OCI-LY7 (cell line): ENCODE data around the gene PASD1. TPM values are rescaled to one million over a fixed set of nuclear protein-coding genes. Genes with fewer than 3 reads are reported as not detected.

Experiments used
- BruUV-seq: library from RNA; stranded (reverse); fragments of 400-500 nt; replicated peaks from 2 replicates; lab custom pipeline; 2021; lab: Mats Ljungman, UMichigan
- CTCF ChIA-PET: fragments of 300-600 bp; sonication (Branson Sonifier 250); formaldehyde crosslinking; loops from one replicate; lab custom pipeline; 2022; ENCODE audit warnings: antibody characterized with exemption; ENCODE audit not compliant: unreplicated experiment; lab: Charles Lee
- POLR2A ChIA-PET: fragments of 300-600 bp; sonication (Branson Sonifier 250); formaldehyde crosslinking; loops from one replicate; lab custom pipeline; 2022; ENCODE audit warnings: antibody characterized with exemption; lab: Charles Lee
- DNase-seq: peaks from one replicate; pipeline ENCODE4 v3.0.0-alpha.2; 2015; ENCODE audit warnings: low spot score
- H2AFZ ChIP-seq: fragments of 200-600 bp; sonication (generic), shearing (Covaris generic); 2 replicates; pipeline ENCODE4 v1.6.1; 2014; ENCODE audit warnings: mild to moderate bottlenecking, antibody characterized with exemption, low read length, moderate library complexity
- H3K27ac ChIP-seq: fragments of 200-600 bp; sonication (generic); 2 replicates; pipeline ENCODE4 v1.5.1; 2014; ENCODE audit warnings: mixed run types, low read depth, mild to moderate bottlenecking, moderate library complexity, low read length, inconsistent platforms; ENCODE audit not compliant: poor library complexity, severe bottlenecking
- H3K36me3 ChIP-seq: fragments of 200-600 bp; sonication (generic); 2 replicates; pipeline ENCODE4 v1.6.1; 2014; ENCODE audit warnings: mild to moderate bottlenecking, antibody characterized with exemption, low read length, moderate library complexity, mixed read lengths; ENCODE audit not compliant: insufficient read depth
- H3K4me1 ChIP-seq: fragments of 200-600 bp; sonication (generic); 2 replicates; pipeline ENCODE4 v1.5.1; 2014; ENCODE audit warnings: mild to moderate bottlenecking, low read length; ENCODE audit not compliant: insufficient read depth, poor library complexity, severe bottlenecking
- H3K4me2 ChIP-seq: fragments of 200-600 bp; sonication (generic); 2 replicates; pipeline ENCODE4 v1.6.1; 2014; ENCODE audit warnings: mild to moderate bottlenecking, low read length
- H3K4me3 ChIP-seq: fragments of 200-600 bp; sonication (generic); 2 replicates; pipeline ENCODE4 v1.5.1; 2014; ENCODE audit warnings: mild to moderate bottlenecking, low read depth, low read length; ENCODE audit not compliant: poor library complexity, severe bottlenecking
- H3K79me2 ChIP-seq: fragments of 200-600 bp; sonication (generic); 2 replicates; pipeline ENCODE4 v1.6.1; 2016; ENCODE audit warnings: low read depth, mild to moderate bottlenecking, low read length, moderate library complexity, mixed read lengths; ENCODE audit not compliant: insufficient read depth
- H3K9me2 ChIP-seq: fragments of 200-600 bp; sonication (generic); 2 replicates; pipeline ENCODE4 v1.6.1; 2016; ENCODE audit warnings: mild to moderate bottlenecking, low read length, mixed read lengths; ENCODE audit not compliant: insufficient read depth
- H3K9me3 ChIP-seq: fragments of 200-600 bp; sonication (generic); 2 replicates; pipeline ENCODE4 v1.6.1; 2014; ENCODE audit warnings: mild to moderate bottlenecking, mixed run types, low read length, mixed read lengths
- H4K20me1 ChIP-seq: fragments of 200-600 bp; sonication (generic); 2 replicates; pipeline ENCODE4 v1.6.1; 2014; ENCODE audit warnings: mild to moderate bottlenecking, antibody characterized with exemption, low read length, moderate library complexity, mixed read lengths; ENCODE audit not compliant: insufficient read depth
- EZH2phosphoT487 ChIP-seq: fragments of 200-600 bp; sonication (generic); IDR thresholded peaks from 2 replicates; pipeline ENCODE4 v1.6.1; 2018; ENCODE audit warnings: low read depth, borderline replicate concordance, mild to moderate bottlenecking, mixed run types, antibody characterized with exemption, low read length, moderate library complexity, mixed read lengths
- intact Hi-C: fragments of 100-400 bp; cut with micrococcal nuclease; formaldehyde crosslinking; loops from one replicate; pipeline ENCODE4 v1.10.0; 2022; ENCODE audit not compliant: unreplicated experiment
- total RNA-seq, 2 experiments: library from RNA; depleted of rRNA in 1 of 2; stranded (reverse); fragments of >200 nt in 1 of 2; shearing (Covaris generic) in 1 of 2; gene quantifications; 2 replicates each; pipeline ENCODE4 v1.2.3, GENCODE V29; 2014 to 2022
- TF ChIP-seq, protein P1 (sequence below): fragments of 200-600 bp; sonication (generic); conservative IDR thresholded peaks from 2 replicates; pipeline ENCODE4 v1.5.1; 2014; ENCODE audit warnings: mild to moderate bottlenecking, antibody characterized with exemption, low read length, moderate library complexity, mixed read lengths

PASD1 gene
- total RNA-seq, 2 experiments from 2014 or later, result not detected

DNA sequence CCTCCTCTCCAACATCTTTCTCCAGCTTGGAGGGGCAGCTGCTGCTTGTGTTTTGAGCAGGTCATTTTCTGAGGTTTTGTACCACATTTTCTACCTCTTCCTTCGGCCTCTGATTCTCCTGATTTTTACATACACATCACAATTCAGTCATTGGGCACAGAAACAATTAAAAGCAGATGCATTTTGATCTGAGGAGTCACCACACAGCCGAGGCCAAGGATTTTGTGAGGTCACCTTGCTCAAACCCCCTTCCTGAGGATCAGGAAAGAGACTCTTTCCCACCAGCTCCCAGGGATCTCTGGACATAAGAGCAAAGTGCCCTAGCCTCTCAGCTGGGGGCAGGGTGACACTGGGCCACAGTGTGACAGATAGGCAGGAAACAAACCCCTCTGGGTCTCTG is 147.0 kb downstream of the PASD1 start:
- no TSS peak for BruUV-seq
- H4K20me1 ChIP-seq, result no peaks in the 10 kb centered on the region
- no peak overlapping the region for H3K4me2 ChIP-seq
- POLR2A ChIA-PET, result no interaction called here
- H2AFZ ChIP-seq, result no peak overlapping the region
- no peak for DNase-seq
- H3K9me2 ChIP-seq, result no peaks in the 10 kb centered on the region
- no peak overlapping the region for H3K4me3 ChIP-seq
- no peaks in the 10 kb centered on the region for H3K4me1 ChIP-seq
- H3K79me2 ChIP-seq, result no peaks in the 10 kb centered on the region
- no peaks in the 10 kb centered on the region for H3K9me3 ChIP-seq
- TF ChIP-seq EZH2phosphoT487, result no peak
- TF ChIP-seq, protein P1, sequence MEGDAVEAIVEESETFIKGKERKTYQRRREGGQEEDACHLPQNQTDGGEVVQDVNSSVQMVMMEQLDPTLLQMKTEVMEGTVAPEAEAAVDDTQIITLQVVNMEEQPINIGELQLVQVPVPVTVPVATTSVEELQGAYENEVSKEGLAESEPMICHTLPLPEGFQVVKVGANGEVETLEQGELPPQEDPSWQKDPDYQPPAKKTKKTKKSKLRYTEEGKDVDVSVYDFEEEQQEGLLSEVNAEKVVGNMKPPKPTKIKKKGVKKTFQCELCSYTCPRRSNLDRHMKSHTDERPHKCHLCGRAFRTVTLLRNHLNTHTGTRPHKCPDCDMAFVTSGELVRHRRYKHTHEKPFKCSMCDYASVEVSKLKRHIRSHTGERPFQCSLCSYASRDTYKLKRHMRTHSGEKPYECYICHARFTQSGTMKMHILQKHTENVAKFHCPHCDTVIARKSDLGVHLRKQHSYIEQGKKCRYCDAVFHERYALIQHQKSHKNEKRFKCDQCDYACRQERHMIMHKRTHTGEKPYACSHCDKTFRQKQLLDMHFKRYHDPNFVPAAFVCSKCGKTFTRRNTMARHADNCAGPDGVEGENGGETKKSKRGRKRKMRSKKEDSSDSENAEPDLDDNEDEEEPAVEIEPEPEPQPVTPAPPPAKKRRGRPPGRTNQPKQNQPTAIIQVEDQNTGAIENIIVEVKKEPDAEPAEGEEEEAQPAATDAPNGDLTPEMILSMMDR, result no peak
- no peak overlapping the region for H3K27ac ChIP-seq
- no peaks in the 10 kb centered on the region for H3K36me3 ChIP-seq
- CTCF ChIA-PET, result no interaction called here
- intact Hi-C loops, result no loop called here

DNA sequence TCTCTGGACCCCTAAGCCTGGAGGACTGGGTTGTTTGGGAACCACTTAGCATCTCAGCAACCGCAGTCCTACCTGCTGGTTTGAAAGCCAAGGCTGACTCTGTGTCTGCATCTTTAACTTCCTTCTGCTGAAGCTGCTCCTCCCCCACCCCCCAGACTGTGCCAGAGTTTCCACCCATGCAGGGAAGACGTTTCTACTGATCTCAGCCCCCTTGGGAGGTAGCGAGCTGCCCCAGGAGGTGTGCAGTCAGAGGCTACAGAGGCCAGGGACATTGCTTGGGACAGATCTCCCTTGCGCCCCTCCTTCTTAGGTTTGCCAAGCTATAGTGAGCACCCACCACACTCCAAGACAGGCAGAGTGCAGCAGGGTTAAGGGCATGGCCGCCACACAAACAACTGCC is 147.7 kb downstream of the PASD1 start:
- Histone ChIP-seq H3K36me3 (no peaks in the 10 kb centered on the region), H3K9me2 (no peaks in the 10 kb centered on the region), H3K4me1 (no peaks in the 10 kb centered on the region), H3K27ac (no peak overlapping the region), H2AFZ (no peak overlapping the region), H3K4me2 (no peak overlapping the region), H3K9me3 (no peaks in the 10 kb centered on the region), H3K4me3 (no peak overlapping the region), H4K20me1 (no peaks in the 10 kb centered on the region), H3K79me2 (no peaks in the 10 kb centered on the region)
- TF ChIP-seq EZH2phosphoT487, result no peak
- TF ChIP-seq, protein P1, result no peak
- intact Hi-C loops, result no loop called here
- POLR2A ChIA-PET, result no interaction called here
- DNase-seq, result no peak
- no TSS peak for BruUV-seq
- CTCF ChIA-PET, result no interaction called here

DNA sequence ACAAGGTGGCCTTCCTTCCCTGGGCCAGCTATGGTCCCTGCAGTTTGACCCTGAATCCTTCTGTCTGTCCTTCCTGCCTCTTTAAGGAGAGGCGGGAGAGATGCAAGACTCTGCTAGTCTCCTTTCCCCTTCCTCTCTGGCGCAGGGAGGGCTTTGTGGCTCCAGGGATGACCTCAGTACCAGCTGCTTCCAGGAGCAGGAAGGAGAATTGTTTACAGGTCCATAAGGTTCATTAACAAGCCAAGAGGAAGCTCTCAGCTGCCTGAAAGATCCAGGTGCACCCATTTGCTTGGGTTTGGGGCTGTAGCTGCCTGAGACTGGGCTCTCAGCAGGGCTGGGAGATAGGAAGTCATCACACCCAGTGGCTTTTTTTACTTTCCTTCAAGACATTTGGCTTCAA is 148.3 kb downstream of the PASD1 start:
- H4K20me1 ChIP-seq, result no peaks in the 10 kb centered on the region
- BruUV-seq, result no TSS peak
- CTCF ChIA-PET, result no interaction called here

More for the DNA sequence above, 148.3 kb downstream of the PASD1 start:
- no peak for TF ChIP-seq EZH2phosphoT487
- TF ChIP-seq, protein P1, result no peak
- Histone ChIP-seq H3K4me2 (no peak overlapping the region), H3K79me2 (no peaks in the 10 kb centered on the region), H3K4me1 (no peaks in the 10 kb centered on the region), H2AFZ (no peak overlapping the region), H3K4me3 (no peak overlapping the region), H3K36me3 (no peaks in the 10 kb centered on the region), H3K9me3 (no peaks in the 10 kb centered on the region), H3K27ac (no peak overlapping the region), H3K9me2 (no peaks in the 10 kb centered on the region)
- DNase-seq, result no peak
- intact Hi-C loops, result no loop called here
- POLR2A ChIA-PET, result no interaction called here
